ENCODE results near the gene FBXW10B.
"Not testable (repeated sequence)": the region's sequence is repeated elsewhere in the genome, so short reads cannot be mapped to it uniquely, and the experiment has no call there.

FBXW10B gene

DNA sequence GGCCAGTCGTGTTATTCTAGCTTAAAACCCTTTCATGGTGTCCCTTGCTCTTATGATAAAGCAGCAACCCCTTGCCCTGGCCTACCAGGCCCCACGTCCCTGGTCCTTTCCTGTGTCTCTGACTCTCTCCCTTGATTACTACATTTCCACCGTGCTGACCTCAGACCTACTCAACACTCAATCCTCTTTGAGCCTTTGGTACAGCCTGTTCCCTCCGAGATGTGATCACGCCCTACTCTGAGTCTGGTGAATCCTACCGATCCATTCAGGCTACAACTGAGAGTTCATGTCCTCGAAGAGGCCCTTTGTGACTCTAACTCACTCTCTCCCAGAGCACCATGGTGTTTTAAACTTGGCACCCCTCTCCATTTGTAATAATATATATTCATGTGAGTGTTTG lies 10.5 kb upstream of the FBXW10B start:
- H3K36me3 ChIP-seq (ENCODE audit: control insufficient read depth, insufficient read depth, low read length, severe bottlenecking); H3K9me3 ChIP-seq (ENCODE audit: control insufficient read depth, low read length); H3K4me1 ChIP-seq (ENCODE audit: control insufficient read depth, insufficient read depth, low read length); H3K4me3 ChIP-seq (ENCODE audit: low read length); H3K27me3 ChIP-seq (replicated peaks; ENCODE audit: control insufficient read depth, insufficient read depth, low read length); H3K9ac ChIP-seq (ENCODE audit: low read length); DNase-seq (ENCODE audit: low read depth): not testable (repeated sequence)

DNA sequence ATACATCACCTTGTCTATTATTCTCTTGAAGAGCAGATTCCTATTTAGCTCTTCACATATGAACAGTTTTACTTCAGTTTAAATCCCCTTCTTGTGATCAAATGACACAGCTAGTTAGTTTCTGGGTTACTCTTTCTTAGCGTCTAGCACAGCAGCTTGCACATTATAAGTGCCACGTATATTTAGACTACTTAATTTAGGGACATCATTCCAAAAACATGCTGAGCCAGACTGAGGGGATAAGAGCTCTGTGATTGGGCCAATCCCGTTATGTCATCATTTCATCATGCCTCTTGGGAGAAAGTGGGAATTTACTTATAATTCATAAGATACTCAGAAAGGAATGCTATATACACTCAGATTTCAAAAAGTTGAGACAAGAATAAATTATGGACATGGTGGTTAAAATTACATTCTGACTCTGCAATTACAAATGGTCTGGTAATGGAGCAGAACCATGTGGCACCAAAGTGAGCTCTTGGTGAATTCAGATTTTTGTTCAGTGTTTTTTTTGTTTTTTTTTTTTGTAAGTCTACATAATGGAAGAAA lies 4.2 kb upstream of the FBXW10B start:
- H3K4me1 ChIP-seq (ENCODE audit: control insufficient read depth, insufficient read depth, low read length); H3K36me3 ChIP-seq (ENCODE audit: control insufficient read depth, insufficient read depth, low read length, severe bottlenecking); DNase-seq (ENCODE audit: low read depth): not testable (repeated sequence)

DNA sequence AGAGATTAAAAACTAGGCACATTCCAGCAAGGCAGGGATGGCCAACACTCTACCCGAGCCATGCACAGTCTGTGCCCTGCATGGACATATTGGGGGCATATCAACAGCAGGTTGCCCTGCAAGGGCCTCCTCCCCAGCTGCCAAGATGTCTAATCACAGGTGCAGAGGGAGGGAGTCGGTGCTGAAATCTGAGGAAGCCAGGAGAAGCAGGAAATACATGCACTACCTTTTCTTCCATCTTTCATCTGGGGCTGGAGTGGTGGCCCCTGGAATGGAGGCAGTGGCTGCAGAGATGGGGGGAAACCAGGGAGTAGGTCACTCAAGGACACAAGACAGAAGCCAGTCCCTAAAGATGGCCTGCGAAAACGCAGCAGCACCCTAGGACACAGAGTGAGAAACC lies 3.8 kb upstream of the FBXW10B start:
- DNase-seq (ENCODE audit: low read depth); H3K4me3 ChIP-seq (ENCODE audit: low read length); H3K36me3 ChIP-seq (ENCODE audit: control insufficient read depth, insufficient read depth, low read length, severe bottlenecking); H3K9ac ChIP-seq (ENCODE audit: low read length); H3K4me1 ChIP-seq (ENCODE audit: control insufficient read depth, insufficient read depth, low read length); H3K27me3 ChIP-seq (replicated peaks; ENCODE audit: control insufficient read depth, insufficient read depth, low read length); H3K9me3 ChIP-seq (ENCODE audit: control insufficient read depth, low read length): not testable (repeated sequence)

More for the DNA sequence above, 4.2 kb upstream of the FBXW10B start:
- not testable (repeated sequence) for H3K4me3 ChIP-seq (ENCODE audit: low read length); H3K9ac ChIP-seq (ENCODE audit: low read length); H3K27me3 ChIP-seq (replicated peaks; ENCODE audit: control insufficient read depth, insufficient read depth, low read length); H3K9me3 ChIP-seq (ENCODE audit: control insufficient read depth, low read length)

DNA sequence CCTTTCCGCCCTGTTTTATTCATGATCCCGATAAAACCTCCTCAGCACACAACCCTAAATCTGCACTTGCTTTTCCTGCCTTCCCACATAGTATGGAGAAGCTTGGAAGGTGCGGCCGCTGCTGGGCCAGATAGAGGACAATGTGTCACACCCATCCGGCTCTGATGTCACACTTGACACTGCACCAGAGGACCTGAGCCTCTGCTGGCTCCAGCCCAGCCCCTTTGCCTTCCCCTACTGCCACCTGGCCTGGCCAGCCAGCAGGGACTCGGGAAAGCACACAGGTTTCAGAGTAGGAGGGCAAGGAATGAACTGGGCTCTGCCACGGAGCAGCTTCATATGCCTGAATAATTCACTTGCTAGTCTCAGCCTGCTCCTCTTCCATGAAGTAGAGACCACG lies 2.6 kb upstream of the FBXW10B start:
- H3K9ac ChIP-seq (ENCODE audit: low read length); H3K4me1 ChIP-seq (ENCODE audit: control insufficient read depth, insufficient read depth, low read length); H3K27me3 ChIP-seq (replicated peaks; ENCODE audit: control insufficient read depth, insufficient read depth, low read length); H3K9me3 ChIP-seq (ENCODE audit: control insufficient read depth, low read length); H3K36me3 ChIP-seq (ENCODE audit: control insufficient read depth, insufficient read depth, low read length, severe bottlenecking); DNase-seq (ENCODE audit: low read depth); H3K4me3 ChIP-seq (ENCODE audit: low read length): not testable (repeated sequence)

DNA sequence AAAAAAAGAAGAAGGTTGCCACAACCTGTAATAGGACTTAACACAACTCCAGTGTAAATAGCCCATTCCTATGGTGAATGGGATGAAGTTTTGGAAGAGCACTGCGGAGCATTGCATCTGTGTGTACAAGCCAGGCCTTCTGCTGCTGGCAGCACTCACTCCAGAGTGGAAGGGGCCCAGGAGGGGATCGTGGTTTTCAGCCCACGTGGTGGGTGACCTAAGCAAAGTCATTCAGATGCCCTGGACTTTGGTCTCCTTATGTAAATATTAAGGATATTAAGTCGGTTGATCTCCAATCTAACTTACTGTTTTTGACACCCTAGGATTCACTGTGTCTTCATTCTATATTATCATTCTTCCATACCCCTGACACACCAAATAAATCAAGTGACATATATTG lies 2.7 kb downstream of the FBXW10B start:
- H3K36me3 ChIP-seq (ENCODE audit: control insufficient read depth, insufficient read depth, low read length, severe bottlenecking); H3K9ac ChIP-seq (ENCODE audit: low read length); DNase-seq (ENCODE audit: low read depth); H3K4me3 ChIP-seq (ENCODE audit: low read length); H3K4me1 ChIP-seq (ENCODE audit: control insufficient read depth, insufficient read depth, low read length); H3K27me3 ChIP-seq (replicated peaks; ENCODE audit: control insufficient read depth, insufficient read depth, low read length); H3K9me3 ChIP-seq (ENCODE audit: control insufficient read depth, low read length): not testable (repeated sequence)

DNA sequence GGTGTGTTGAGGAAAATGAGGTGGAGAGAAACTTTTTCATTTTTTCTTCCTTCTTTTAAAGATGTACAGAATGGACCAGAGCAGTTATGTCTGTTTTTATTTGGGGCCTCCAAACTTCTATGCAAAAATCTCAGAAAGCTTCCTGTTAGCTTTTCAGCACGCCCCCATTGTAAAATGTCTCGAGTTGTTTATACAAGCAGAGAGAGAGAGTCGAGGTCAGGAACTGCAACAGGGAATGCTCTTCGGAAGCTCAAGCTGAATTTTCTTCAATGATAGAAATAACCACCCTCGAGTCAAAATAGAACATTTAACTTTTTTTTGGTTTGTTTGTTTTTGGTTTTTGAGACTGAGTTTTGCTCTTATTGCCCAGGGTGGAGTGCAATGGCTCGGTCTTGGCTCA lies 3.7 kb downstream of the FBXW10B start:
- not testable (repeated sequence) for H3K36me3 ChIP-seq (ENCODE audit: control insufficient read depth, insufficient read depth, low read length, severe bottlenecking); H3K4me1 ChIP-seq (ENCODE audit: control insufficient read depth, insufficient read depth, low read length); H3K27me3 ChIP-seq (replicated peaks; ENCODE audit: control insufficient read depth, insufficient read depth, low read length); DNase-seq (ENCODE audit: low read depth); H3K9ac ChIP-seq (ENCODE audit: low read length); H3K9me3 ChIP-seq (ENCODE audit: control insufficient read depth, low read length); H3K4me3 ChIP-seq (ENCODE audit: low read length)

DNA sequence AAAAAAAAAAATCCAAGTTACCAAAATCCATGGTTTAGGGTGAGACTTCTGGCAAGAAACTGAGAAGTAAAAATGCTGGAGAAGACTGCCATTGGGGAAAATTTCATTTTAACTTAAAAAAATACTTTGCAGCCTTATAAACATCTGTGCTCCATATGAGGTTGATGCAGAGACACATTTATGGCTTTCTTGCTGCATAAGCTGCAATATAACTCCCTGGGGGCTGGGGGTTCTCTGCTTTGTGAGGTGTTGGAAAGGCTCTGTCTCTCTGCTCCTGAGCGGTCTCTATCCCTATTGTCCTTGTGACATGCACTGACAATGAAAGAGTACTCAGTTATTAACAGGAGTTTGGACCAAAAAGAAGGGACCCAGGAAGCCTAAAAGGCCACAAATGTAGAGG lies 6.4 kb downstream of the FBXW10B start:
- H3K9ac ChIP-seq (ENCODE audit: low read length); H3K4me3 ChIP-seq (ENCODE audit: low read length); H3K36me3 ChIP-seq (ENCODE audit: control insufficient read depth, insufficient read depth, low read length, severe bottlenecking); DNase-seq (ENCODE audit: low read depth); H3K4me1 ChIP-seq (ENCODE audit: control insufficient read depth, insufficient read depth, low read length); H3K9me3 ChIP-seq (ENCODE audit: control insufficient read depth, low read length); H3K27me3 ChIP-seq (replicated peaks; ENCODE audit: control insufficient read depth, insufficient read depth, low read length): not testable (repeated sequence)

DNA sequence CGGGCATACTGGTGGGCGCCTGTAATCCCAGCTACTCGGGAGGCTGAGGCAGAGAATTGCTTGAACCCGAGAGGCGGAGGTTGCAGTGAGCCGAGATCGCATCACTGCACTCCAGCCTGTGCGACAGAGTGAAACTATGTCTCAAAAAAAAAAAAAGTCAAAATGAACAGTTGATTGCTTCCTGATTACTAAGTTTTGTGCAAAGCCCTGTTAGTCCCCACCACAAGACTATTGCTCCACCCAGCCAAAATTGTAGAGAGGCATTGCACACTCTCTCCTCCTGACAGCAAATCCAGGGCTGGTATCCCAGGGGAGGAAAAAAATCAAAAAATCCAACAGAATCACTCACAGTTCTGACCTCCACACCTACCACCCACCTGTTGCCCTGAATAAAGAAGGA lies 26.5 kb downstream of the FBXW10B start:
- H3K36me3 ChIP-seq (ENCODE audit: control insufficient read depth, insufficient read depth, low read length, severe bottlenecking); H3K4me1 ChIP-seq (ENCODE audit: control insufficient read depth, insufficient read depth, low read length); H3K27me3 ChIP-seq (replicated peaks; ENCODE audit: control insufficient read depth, insufficient read depth, low read length); H3K9me3 ChIP-seq (ENCODE audit: control insufficient read depth, low read length); H3K4me3 ChIP-seq (ENCODE audit: low read length); DNase-seq (ENCODE audit: low read depth); H3K9ac ChIP-seq (ENCODE audit: low read length): not testable (repeated sequence)

DNA sequence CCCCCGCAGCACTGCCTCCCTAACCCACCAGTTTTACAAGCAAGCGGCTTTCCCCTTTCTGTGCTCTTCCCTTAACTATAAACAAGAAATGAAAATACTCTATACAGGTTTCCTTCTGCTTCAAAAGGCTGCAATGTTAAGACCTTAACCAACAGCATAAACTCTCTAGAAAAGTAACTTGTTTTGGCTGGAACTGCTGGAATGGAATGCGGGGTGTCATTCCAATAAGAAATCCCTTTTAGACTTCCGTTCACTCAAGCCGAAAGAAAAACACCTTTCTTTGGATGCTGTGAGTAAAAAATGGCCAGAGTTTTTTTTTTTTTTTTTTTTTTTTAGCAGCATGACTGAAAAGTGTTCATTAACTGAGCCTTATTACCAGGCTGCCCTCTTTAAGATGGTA lies 27.5 kb downstream of the FBXW10B start:
- H3K36me3 ChIP-seq (ENCODE audit: control insufficient read depth, insufficient read depth, low read length, severe bottlenecking); H3K27me3 ChIP-seq (replicated peaks; ENCODE audit: control insufficient read depth, insufficient read depth, low read length); H3K4me3 ChIP-seq (ENCODE audit: low read length); H3K9me3 ChIP-seq (ENCODE audit: control insufficient read depth, low read length); H3K9ac ChIP-seq (ENCODE audit: low read length); H3K4me1 ChIP-seq (ENCODE audit: control insufficient read depth, insufficient read depth, low read length); DNase-seq (ENCODE audit: low read depth): not testable (repeated sequence)

DNA sequence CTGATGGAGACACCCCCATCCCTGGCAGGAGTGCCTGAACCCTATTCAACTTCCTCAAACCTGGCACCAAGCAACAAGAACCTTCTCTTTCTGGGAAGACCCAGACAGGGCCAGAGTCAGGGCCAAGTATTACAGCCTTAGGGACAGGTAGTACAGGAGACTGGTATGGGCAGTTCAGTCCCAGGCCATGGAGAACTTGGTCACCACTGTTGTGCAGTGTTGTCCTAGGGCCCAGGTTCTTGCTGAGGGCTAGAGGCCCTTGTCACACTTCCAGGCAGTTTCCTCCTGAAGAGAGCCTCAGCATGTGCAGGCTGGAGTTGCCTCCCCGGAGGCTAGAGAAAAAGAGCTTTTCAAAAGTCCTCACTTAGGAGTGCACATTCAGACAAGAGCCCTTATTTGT lies 28.7 kb downstream of the FBXW10B start:
- not testable (repeated sequence) for DNase-seq (ENCODE audit: low read depth); H3K9me3 ChIP-seq (ENCODE audit: control insufficient read depth, low read length); H3K4me3 ChIP-seq (ENCODE audit: low read length); H3K4me1 ChIP-seq (ENCODE audit: control insufficient read depth, insufficient read depth, low read length); H3K9ac ChIP-seq (ENCODE audit: low read length); H3K36me3 ChIP-seq (ENCODE audit: control insufficient read depth, insufficient read depth, low read length, severe bottlenecking); H3K27me3 ChIP-seq (replicated peaks; ENCODE audit: control insufficient read depth, insufficient read depth, low read length)

DNA sequence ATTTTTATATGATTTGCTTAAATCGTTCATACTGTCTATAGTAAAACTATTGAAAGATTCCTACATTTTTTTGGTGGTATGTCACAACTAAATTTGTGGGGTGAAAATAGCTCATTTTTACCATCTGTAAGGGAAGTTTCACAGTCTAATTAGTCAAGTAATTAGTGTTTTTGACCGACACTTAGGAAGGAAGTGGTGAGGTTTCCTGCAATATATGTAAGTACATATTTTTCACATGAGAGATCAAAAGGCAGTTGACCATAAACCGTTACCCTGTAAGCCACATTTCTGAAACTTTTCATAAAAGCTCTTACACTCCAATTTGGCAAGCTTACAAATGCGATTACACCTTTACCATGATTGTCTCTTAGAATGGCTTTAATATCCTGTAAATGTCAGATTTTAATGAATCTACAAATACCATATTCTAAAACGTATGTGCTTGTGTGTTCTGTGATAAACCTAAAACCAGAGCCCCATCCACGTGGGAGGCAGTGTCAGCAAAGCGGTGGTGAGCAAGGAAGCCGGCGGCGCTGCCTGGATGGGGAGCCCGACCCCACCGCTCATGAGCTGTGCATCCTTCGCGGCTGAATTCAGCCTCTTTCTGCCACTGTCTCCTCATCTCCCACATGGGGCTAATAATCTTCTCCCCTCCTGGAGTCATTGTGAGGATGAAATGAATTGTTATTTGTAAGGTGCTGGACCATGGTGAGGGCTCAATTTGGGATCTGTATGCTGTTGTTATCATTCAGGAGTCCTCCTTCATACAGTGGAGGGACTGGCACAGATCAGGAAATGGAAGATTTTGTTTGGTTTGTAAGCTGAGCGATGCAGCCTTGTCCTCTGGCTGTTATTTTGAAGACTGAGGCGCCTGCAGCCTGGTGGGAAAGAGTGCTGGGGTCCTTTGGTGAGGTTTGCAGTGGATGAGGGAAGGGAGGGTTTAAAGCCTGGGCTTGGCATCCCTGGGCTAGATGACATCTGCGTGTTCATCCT lies 29.7 kb downstream of the FBXW10B start:
- H3K9me3 ChIP-seq (ENCODE audit: control insufficient read depth, low read length); H3K4me3 ChIP-seq (ENCODE audit: low read length); H3K9ac ChIP-seq (ENCODE audit: low read length); H3K36me3 ChIP-seq (ENCODE audit: control insufficient read depth, insufficient read depth, low read length, severe bottlenecking); H3K27me3 ChIP-seq (replicated peaks; ENCODE audit: control insufficient read depth, insufficient read depth, low read length); DNase-seq (ENCODE audit: low read depth); H3K4me1 ChIP-seq (ENCODE audit: control insufficient read depth, insufficient read depth, low read length): not testable (repeated sequence)

DNA sequence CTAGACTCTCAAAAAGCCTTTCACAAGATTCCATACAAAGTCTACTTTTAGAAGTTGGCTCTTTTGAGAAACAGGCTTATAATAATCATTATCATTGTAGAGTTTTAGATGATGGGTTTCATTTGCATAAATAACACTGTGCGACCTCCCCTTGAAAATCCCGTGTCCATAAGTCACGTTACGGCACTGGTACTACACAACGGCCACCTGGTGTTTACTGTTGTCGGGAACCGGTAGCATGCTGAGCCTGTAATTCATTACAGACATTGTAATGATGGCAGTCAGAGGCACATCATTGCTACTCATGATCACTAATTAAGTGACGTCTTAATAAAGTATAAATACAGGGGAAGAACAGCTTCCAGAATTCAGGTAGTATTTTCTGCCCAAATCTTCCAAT lies 31.5 kb downstream of the FBXW10B start:
- DNase-seq (ENCODE audit: low read depth); H3K27me3 ChIP-seq (replicated peaks; ENCODE audit: control insufficient read depth, insufficient read depth, low read length); H3K9ac ChIP-seq (ENCODE audit: low read length): not testable (repeated sequence)

More for the DNA sequence above, 31.5 kb downstream of the FBXW10B start:
- not testable (repeated sequence) for H3K4me1 ChIP-seq (ENCODE audit: control insufficient read depth, insufficient read depth, low read length); H3K9me3 ChIP-seq (ENCODE audit: control insufficient read depth, low read length); H3K4me3 ChIP-seq (ENCODE audit: low read length); H3K36me3 ChIP-seq (ENCODE audit: control insufficient read depth, insufficient read depth, low read length, severe bottlenecking)
